ENCODE measurements around the gene MSH5.

Gene MSH5

GRCh38 chr6:31711233-31711632 lies 28.6 kb upstream of the MSH5 start:
- no peak overlapping the region for H3K27ac ChIP-seq

GRCh38 chr6:31712296-31712695 lies 27.5 kb upstream of the MSH5 start:
- no peak for DNase-seq (ENCODE audit: low read depth, low spot score)
- no peak overlapping the region for H3K27ac ChIP-seq

More at GRCh38 chr6:31711233-31711632, 28.6 kb upstream of the MSH5 start:
- DNase-seq (ENCODE audit: low read depth, low spot score) = no peak

GRCh38 chr6:31713465-31713864 lies 26.3 kb upstream of the MSH5 start:
- no peak for DNase-seq (ENCODE audit: low read depth, low spot score)
- no peak overlapping the region for H3K27ac ChIP-seq

DNA sequence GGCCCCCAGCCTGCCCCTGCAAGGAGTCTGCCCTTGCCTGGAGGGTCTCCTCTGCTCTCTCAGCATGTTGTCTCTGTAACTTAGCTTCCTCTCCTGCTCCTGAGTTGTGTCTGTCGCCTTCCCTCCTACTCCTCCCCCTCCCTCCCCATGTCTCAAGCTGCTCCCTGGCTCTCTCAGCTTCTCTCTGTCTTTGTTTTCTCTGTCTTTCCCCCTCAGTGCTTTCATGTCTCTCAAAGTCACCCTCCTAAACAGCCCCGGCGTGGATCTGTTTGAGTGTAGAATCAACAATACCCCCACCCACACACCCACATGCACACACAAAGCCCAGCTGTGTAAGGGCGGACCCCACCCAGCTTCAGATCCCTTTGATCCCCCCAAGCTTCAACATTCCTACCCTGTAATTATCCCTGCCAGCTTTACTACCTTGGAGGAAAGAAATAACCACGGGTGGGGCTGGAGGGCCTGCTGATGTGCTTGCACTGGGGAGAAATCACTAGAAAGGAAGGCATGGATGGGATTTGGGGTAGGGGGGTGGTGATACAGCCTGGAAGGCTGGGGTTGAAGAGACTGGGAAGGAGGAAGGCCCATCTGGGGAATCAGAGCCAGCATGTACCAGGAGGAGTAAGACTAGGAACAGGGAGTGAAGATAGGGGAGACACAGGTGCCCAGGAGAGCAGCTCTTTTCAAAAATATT lies 25.7 kb upstream of the MSH5 start:
- DNase-seq (ENCODE audit: low read depth, low spot score) = no peak
- H3K27ac ChIP-seq = no peak overlapping the region

GRCh38 chr6:31715022-31715958 lies 24.5 kb upstream of the MSH5 start, which contains the start of gene LY6G6D:
Gene LY6G6D (plus strand): TSS chr6:31715348. CDS start chr6:31715356, 8 bp downstream.
- DNase-seq (ENCODE audit: low read depth, low spot score) = no peak
- no peak within 1 kb of the TSS for H3K27ac ChIP-seq

GRCh38 chr6:31717499-31718222 lies 22.1 kb upstream of the MSH5 start:
- H3K27ac ChIP-seq = peak overlapping the region; percentile 68
- DNase-seq (ENCODE audit: low read depth, low spot score) = no peak

DNA sequence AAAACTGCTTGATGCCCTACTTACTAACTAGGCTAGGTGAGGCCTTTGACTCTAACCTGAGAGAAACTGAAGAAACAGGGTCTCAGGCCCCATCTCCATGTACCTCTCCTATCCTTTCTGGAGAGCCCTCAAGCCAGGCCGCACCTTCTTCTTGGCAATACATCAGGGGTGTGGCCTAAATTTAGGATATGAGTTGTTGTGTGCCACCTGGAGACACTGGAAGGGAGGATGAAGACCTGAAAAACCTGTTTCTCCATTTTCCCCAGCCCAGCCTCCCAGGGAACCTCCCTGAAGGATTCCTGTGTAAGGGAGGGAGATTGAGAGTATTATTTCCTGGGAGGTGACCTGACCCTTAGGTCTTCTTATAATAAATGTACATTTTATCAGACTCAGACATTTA lies 21.5 kb upstream of the MSH5 start:
- DNase-seq (ENCODE audit: low read depth, low spot score) = no peak
- peak overlapping the region; percentile 68 for H3K27ac ChIP-seq

- DNase-seq (ENCODE audit: low read depth, low spot score) = no peak
- peak overlapping the region; percentile 68 for H3K27ac ChIP-seq
Measured at GRCh38 chr6:31719001-31719400, 20.8 kb upstream of the MSH5 start.

- peak overlapping the region; percentile 68 for H3K27ac ChIP-seq
- DNase-seq (ENCODE audit: low read depth, low spot score) = no peak
Measured at GRCh38 chr6:31720196-31720770, 19.5 kb upstream of the MSH5 start.

DNA sequence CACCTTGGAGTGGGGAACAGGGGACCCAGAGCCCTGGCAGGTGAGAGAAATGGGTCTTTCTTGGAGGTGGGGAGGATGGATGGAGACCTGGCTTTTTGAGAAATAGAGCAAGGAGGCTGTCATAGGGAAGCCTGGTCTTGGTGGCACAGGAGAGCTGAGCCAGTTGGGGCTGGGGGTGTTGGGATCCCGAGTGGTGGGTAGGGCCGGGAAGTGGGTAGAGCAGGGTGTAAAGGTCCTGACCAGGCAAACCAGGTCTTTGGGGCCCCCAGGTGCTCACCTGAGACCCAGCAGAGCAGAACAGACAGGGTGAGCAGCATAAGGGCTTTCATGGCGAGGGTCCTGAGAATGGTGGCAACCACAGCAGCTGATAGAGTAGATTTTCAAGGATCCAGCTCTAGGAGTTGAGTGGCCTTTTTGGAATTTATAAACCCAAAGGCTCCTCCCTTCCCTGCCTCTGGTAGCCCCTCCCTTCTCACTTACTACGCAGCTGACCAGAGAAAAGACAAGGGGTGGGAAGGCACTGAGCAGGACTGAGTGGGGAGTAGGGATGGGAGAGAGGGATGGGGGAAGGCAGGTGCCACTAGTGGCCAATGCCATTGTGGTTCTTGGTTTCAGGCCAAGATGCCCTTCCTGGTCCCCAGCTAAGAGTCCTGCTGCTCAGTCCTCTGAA lies 18.3 kb upstream of the MSH5 start, which contains the start of gene LY6G6C:
Gene LY6G6C (minus strand): TSS at position 396 of the 670 bp plus-strand sequence. CDS start 67 bp downstream, at position 329.
- no peak for DNase-seq (ENCODE audit: low read depth, low spot score)
- peak within 1 kb of the TSS; percentile 68 for H3K27ac ChIP-seq

DNA sequence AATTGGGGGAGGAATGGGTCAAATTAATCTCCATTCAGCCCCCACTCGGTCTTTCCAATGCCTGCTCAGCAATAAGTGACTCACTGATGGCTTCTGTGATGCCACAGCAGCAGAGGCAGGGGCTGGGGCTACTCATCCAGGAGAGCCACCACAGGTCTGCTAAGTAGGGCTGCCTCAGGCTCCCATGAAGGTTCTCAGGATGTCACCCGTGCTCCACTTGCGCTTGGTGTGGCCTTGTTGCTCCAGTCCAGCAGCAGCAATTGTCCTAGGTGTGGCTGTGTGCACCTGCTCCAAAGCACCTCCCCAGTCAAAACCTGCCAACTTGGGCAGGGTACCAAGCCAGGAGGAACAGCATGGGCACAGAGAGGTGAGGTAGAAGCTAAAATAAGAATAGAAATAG lies 17.6 kb upstream of the MSH5 start:
- no peak for DNase-seq (ENCODE audit: low read depth, low spot score)
- H3K27ac ChIP-seq = no peak overlapping the region

DNA sequence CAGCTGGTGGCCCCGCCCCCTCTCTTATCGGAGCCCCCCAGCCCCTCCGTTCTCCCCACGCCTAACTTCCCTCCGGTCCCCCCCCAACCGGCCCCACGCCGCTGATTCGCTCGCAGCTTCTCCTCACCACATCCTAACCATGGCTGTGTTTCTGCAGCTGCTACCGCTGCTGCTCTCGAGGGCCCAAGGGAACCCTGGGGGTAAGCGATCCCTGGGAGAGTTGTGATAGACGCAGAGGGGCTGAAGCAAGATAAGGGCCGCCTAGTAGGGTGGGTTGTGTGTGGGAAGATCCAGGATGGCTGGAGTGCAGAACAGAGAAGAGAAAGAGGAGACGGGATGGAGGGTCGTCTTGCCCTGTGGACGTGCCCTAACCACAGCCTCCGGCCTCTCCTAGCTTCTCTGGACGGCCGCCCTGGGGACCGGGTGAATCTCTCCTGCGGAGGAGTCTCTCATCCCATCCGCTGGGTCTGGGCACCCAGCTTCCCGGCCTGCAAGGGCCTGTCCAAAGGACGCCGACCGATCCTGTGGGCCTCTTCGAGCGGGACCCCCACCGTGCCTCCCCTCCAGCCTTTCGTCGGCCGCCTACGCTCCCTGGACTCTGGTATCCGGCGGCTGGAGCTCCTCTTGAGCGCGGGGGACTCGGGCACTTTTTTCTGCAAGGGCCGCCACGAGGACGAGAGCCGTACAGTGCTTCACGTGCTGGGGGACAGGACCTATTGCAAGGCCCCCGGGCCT lies 16.4 kb upstream of the MSH5 start, which contains the start of gene MPIG6B:
Gene MPIG6B (plus strand): TSS at position 129 of the 735 bp plus-strand sequence. CDS start 11 bp downstream, at position 140.
- no peak for DNase-seq (ENCODE audit: low read depth, low spot score)
- H3K27ac ChIP-seq = no peak within 1 kb of the TSS

- no peak for DNase-seq (ENCODE audit: low read depth, low spot score)
- no peak overlapping the region for H3K27ac ChIP-seq
Measured at GRCh38 chr6:31723980-31724691, 15.7 kb upstream of the MSH5 start.

DNA sequence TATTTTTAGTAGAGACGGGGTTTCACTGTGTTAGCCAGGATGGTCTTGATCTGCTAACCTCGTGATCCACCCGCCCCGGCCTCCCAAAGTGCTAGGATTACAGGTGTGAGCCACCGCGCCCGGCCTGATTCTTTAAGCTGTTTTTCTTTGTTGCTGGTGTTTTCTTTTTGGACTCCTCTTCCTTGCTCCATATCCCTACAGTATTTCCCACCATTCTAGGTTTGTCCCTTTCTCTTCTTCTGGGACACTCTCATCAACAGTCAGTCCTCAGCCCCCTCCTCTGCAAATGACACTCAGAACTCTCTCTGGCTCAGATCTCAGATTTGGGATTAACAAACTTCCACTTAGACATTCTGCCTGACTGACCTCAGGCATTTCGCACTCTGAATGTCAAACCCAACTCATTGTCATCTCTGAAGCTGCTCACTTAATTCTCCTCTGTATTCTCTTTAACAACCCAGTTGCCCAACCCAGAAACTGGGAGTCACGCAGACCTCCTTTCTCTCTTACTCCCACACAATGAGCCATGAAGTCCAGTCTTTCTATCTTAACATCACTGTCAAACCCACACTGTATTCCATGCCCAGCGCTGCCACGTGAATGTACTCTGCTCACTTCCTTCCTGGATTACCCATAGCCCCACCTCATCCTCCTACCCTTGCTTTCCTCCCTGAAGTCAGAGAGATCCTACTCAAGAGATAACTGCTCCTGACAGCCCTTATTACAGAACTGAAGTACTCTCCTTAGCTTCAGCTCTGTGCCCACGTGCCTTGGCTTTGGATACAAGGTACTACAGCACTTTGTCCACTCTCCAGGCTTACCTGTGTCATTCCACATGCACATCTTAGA lies 14.1 kb upstream of the MSH5 start:
- DNase-seq (ENCODE audit: low read depth, low spot score) = no peak
- no peak overlapping the region for H3K27ac ChIP-seq

DNA sequence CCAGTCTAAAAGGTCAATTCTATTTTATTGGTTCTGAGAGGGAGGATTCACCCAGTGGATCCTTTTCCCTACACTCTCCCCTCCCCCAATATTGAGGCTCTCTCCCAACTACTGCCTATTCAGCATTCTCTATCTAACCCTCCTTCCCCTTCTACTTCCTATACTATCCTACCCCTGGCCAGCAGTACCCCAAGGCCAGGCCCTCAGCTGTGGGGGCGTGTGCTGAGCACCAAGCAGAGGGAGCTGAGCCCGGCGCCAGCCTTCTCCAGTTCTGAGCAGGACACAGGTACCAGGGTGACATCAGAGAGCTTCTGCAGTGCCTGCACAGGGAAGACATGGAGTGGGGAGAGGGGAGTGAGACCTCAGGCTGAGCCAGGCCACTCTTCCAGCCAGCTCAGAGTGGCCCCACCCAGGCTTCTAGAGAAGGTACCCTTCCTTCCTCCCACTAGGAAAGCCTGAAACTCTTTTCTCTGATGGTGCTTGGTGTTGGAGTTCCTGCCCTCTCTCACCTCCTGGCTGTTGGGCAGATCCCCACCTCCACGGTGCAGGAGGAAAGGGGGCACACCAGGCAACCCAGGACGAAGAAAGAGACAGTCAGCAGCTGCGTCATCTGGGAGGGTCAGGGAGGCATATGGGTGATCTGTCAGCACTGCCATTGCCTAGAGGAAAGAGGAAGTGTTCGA lies 12.6 kb upstream of the MSH5 start:
- DNase-seq (ENCODE audit: low read depth, low spot score) = no peak
- H3K27ac ChIP-seq = no peak overlapping the region

- no peak overlapping the region for H3K27ac ChIP-seq
Measured at GRCh38 chr6:31727717-31728671, 11.8 kb upstream of the MSH5 start.

More at GRCh38 chr6:31727717-31728671, 11.8 kb upstream of the MSH5 start:
- DNase-seq (ENCODE audit: low read depth, low spot score) = no peak

Data from epithelial cell of prostate (primary cell).